ENCODE data around the gene SHROOM4. TPM values are rescaled to one million over a fixed set of nuclear protein-coding genes. Genes with fewer than 3 reads are reported as not detected.

SHROOM4 gene
- total RNA-seq, 4 donors from 2014 or later: 8.6 to 15.1 (median 10.8) TPM

DNA sequence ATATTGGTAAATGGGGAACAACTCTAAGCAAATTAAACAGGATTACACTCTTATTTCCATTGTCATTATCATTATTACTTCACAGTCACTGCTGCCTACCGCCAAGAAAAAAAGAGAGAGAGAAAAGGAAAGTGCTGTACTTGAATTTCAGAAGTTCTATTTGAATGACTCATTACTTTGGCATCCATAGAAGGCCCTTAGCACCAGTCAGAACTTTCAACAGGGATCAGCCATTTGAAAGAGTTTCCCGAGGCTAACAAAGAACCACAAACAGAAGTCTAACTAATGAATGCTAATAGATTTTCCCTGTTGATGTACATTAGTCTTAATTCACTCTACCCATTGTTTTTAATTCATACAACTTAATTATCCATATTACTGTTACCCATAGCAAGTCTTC lies 116.3 kb downstream of the SHROOM4 start:
- peak; percentile 71 for ATAC-seq
- Histone ChIP-seq H3K4me3 (no peak overlapping the region), H3K4me1 (peaks cover 0 to 4% (median 0%) of the 10 kb centered on the region in 3 donors), H3K36me3 (peaks cover 0 to 5% of the 10 kb centered on the region in 2 donors), H3K9me3 (no peaks in the 10 kb centered on the region), H3K27me3 (no peaks in the 10 kb centered on the region), H3K27ac (peak overlapping the region in 2 of 4 donors; percentile 11 to 19)
- TF ChIP-seq POLR2AphosphoS5 (IDR thresholded peaks at IDR 0.05): no peak
- no peak for TF ChIP-seq EP300 (IDR thresholded peaks at IDR 0.05)
- 0 to 8% methylated on average over 2 of the region's 2 CpGs for WGBS, 2 donors (ENCODE audit: low coverage in 1 of 2)

DNA sequence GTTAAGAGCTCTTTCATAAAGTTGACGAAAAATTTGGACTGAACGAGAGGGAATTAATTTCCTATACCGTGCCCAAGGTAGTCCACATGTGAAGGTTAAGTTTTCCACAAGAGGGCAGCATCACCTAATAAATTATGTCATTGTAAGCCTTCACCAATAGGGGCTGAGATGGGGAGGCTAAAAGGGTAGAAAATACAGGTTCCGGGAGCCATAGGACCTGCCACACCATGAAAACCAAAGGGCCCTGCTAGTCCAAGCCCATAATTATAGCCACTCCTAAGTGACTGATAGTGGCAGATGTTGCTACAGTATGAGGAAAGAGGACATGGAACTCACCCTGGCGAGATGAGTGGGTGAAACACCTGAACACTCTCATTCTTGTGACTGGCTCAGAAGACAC lies 122.2 kb downstream of the SHROOM4 start:
- 30 to 50% methylated on average over 2 to 5 of the region's 5 CpGs for WGBS, 2 donors (ENCODE audit: low coverage in 1 of 2)
- Histone ChIP-seq H3K36me3 (peaks cover 0 to 5% of the 10 kb centered on the region in 2 donors), H3K4me1 (no peaks in the 10 kb centered on the region), H3K4me3 (no peak overlapping the region), H3K27me3 (no peaks in the 10 kb centered on the region), H3K9me3 (no peaks in the 10 kb centered on the region), H3K27ac (no peak overlapping the region)
- TF ChIP-seq EP300 (IDR thresholded peaks at IDR 0.05): no peak
- TF ChIP-seq, protein P1, sequence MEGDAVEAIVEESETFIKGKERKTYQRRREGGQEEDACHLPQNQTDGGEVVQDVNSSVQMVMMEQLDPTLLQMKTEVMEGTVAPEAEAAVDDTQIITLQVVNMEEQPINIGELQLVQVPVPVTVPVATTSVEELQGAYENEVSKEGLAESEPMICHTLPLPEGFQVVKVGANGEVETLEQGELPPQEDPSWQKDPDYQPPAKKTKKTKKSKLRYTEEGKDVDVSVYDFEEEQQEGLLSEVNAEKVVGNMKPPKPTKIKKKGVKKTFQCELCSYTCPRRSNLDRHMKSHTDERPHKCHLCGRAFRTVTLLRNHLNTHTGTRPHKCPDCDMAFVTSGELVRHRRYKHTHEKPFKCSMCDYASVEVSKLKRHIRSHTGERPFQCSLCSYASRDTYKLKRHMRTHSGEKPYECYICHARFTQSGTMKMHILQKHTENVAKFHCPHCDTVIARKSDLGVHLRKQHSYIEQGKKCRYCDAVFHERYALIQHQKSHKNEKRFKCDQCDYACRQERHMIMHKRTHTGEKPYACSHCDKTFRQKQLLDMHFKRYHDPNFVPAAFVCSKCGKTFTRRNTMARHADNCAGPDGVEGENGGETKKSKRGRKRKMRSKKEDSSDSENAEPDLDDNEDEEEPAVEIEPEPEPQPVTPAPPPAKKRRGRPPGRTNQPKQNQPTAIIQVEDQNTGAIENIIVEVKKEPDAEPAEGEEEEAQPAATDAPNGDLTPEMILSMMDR (IDR thresholded peaks at IDR 0.05): peak; percentile 30 to 67 (median 55)
- ATAC-seq: peak; percentile 36

DNA sequence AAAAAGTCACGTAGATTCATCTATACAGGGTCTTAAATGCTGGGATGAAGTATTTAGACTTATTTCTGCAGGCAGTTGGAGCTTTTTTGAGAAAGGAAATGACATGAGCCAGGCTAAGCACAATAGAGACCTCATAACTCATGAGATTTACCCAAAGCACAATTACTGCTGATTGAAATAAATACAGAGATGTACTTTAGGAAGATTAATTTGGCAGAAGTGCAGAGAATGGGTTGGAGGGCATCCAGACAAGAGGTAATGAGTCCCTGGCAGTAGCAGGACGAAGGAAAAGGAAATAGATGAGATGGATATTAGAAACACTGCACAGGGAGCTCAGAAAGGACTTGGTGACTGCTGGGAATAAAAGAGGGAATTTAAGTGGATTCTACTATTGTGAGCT lies 129.1 kb downstream of the SHROOM4 start:
- Histone ChIP-seq H3K27me3 (no peaks in the 10 kb centered on the region), H3K9me3 (no peaks in the 10 kb centered on the region), H3K27ac (no peak overlapping the region), H3K4me1 (no peaks in the 10 kb centered on the region), H3K36me3 (no peaks in the 10 kb centered on the region), H3K4me3 (no peak overlapping the region)
- WGBS, 2 donors (ENCODE audit: low coverage in 1 of 2): 17 to 42% methylated on average over 2 of the region's 2 CpGs
- ATAC-seq: no peak
- no peak for TF ChIP-seq POLR2AphosphoS5 (IDR thresholded peaks at IDR 0.05)
- TF ChIP-seq EP300 (IDR thresholded peaks at IDR 0.05): no peak
- TF ChIP-seq, protein P1 (IDR thresholded peaks at IDR 0.05): no peak
- no peak for TF ChIP-seq POLR2A (IDR thresholded peaks at IDR 0.05)

DNA sequence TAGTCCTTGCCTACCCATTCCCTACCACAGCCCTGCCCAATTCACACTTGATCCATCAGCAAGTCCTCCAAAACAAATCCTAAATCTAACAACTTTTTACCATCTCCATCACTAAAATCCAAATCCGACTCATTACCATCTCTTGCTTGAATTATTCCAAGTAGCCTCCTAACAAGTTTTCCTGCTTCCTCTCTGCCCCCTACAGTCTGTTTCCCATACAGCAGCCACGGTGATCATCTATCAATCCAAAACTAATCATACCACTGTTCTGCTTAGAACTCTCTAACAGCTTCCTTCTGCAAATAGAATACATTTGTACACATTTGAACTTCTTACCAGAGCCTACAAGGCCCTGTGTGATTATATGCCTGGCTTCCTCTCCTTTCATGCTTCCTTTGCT lies 133.0 kb downstream of the SHROOM4 start:
- no peak for ATAC-seq
- Histone ChIP-seq H3K27me3 (no peaks in the 10 kb centered on the region), H3K9me3 (no peaks in the 10 kb centered on the region), H3K4me1 (no peaks in the 10 kb centered on the region), H3K36me3 (no peaks in the 10 kb centered on the region), H3K27ac (no peak overlapping the region), H3K4me3 (no peak overlapping the region)
- TF ChIP-seq POLR2AphosphoS5 (IDR thresholded peaks at IDR 0.05): no peak
- TF ChIP-seq, protein P1 (IDR thresholded peaks at IDR 0.05): peak in 1 of 4 experiments; percentile 21
- 58 to 81% methylated on average over 2 of the region's 2 CpGs for WGBS, 2 donors (ENCODE audit: low coverage in 1 of 2)

DNA sequence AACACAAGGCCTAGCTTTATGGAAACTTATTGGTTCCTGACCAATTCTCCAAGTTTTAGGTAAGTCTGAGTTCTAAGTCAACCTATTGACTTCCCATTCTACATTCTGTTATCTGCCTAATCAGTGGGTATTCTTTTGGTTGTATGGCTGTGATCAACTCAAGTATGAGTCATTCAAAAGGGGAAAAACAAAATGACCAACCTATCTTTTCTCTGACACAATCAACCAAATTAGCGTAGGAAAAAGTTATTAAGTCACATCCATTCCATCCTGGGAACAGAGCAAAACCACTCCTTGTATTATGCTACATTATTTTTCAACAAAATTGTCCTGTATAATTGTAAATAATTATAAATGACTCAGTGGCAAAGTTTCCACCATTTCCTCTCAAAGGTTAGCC lies 136.2 kb downstream of the SHROOM4 start:
- no peaks in the 10 kb centered on the region for H3K4me1 ChIP-seq
- no peaks in the 10 kb centered on the region for H3K36me3 ChIP-seq
- no peak for TF ChIP-seq POLR2AphosphoS5 (IDR thresholded peaks at IDR 0.05)
- no peak for TF ChIP-seq POLR2A (IDR thresholded peaks at IDR 0.05)
- TF ChIP-seq, protein P1 (IDR thresholded peaks at IDR 0.05): no peak
- TF ChIP-seq EP300 (IDR thresholded peaks at IDR 0.05): no peak
- H3K9me3 ChIP-seq: no peaks in the 10 kb centered on the region
- H3K27ac ChIP-seq: no peak overlapping the region
- 69% methylated on average over 1 of the region's 1 CpG; no CpG with 5 or more reads in 1 of the 2 donors for WGBS, 2 donors (ENCODE audit: low coverage in 1 of 2)
- H3K27me3 ChIP-seq: no peaks in the 10 kb centered on the region
- H3K4me3 ChIP-seq: no peak overlapping the region
- ATAC-seq: no peak

Data from gastroesophageal sphincter (tissue), 4 donors.